Body of pancreas (tissue), 4 donors: ENCODE measurements around the gene ARMH1. TPM values are rescaled to one million over a fixed set of nuclear protein-coding genes. Genes with fewer than 3 reads are reported as not detected.
A peak's percentile ranks its signal among the peaks of the same experiment; 100 is the strongest.

ENCODE experiments used
- ATAC-seq: fragments of 150-250 bp; one replicate; pipeline ENCODE4 v1.9.1; 2016
- DNase-seq, 4 donors: peaks; one replicate each; pipeline ENCODE4 v3.0.0-alpha.2; 2019
- H3K27ac ChIP-seq, 4 donors: fragments of 200-600 bp; sonication (generic); 1 replicate in 3 of 4; 2 replicates in 1 of 4; pipeline versions ENCODE4 v1.5.1 to v1.6.1; 2016 to 2019; ENCODE audit warnings: mild to moderate bottlenecking in 1 of 4, mixed read lengths in 1 of 4, moderate library complexity in 1 of 4
- H3K27me3 ChIP-seq, 2 donors: fragments of 200-600 bp; sonication (generic); one replicate each; pipeline ENCODE4 v1.6.0; 2016; ENCODE audit warnings: mild to moderate bottlenecking in 1 of 2
- H3K36me3 ChIP-seq, 2 donors: fragments of 200-600 bp; sonication (generic); replicated peaks in 1 of 2; 2 replicates each; pipeline ENCODE4 v1.5.1; 2016; ENCODE audit warnings: low read depth in 2 of 2; ENCODE audit not compliant: insufficient read depth in 1 of 2
- H3K4me1 ChIP-seq: fragments of 200-600 bp; sonication (generic); one replicate; pipeline ENCODE4 v1.6.0; 2016
- H3K4me3 ChIP-seq, 2 donors: fragments of 200-600 bp; sonication (generic); 1 replicate in 1 of 2; 2 replicates in 1 of 2; pipeline ENCODE4 v1.5.1; 2016 to 2019
- H3K9me3 ChIP-seq, 3 donors: fragments of 200-600 bp; sonication (generic); 1 replicate in 2 of 3; 2 replicates in 1 of 3; pipeline ENCODE4 v1.5.1; 2016
- POLR2A ChIP-seq, 3 donors: fragments of 450-650 bp; IDR thresholded peaks; one replicate each; pipeline ENCODE4 v1.6.1; 2016; ENCODE audit warnings: antibody characterized with exemption in 3 of 3, mild to moderate bottlenecking in 2 of 3
- WGBS, 2 donors: methylation state at CpG; one replicate each; pipeline ENCODE4 v1.1.5; 2017; 5-methylcytosine and 5-hydroxymethylcytosine counted together
- intact Hi-C: fragments of 100-400 bp; cut with DNase I; formaldehyde crosslinking; loops from one replicate; pipeline ENCODE4 v1.15.1; 2023
- total RNA-seq, 2 donors: library from RNA; depleted of rRNA; stranded (reverse); fragments of >200 nt; gene quantifications; one replicate each; pipeline ENCODE4 v1.1.0, GENCODE V29; 2016
- TF ChIP-seq, protein P1 (sequence below), 7 experiments: fragments of 450-650 bp in 4 of 7; fragments of 200-600 bp in 3 of 7; sonication (generic) in 3 of 7; IDR thresholded peaks; one replicate each; pipeline ENCODE4 v1.5.1; 2016 to 2019; ENCODE audit warnings: antibody characterized with exemption in 7 of 7

Gene ARMH1
- total RNA-seq, 2 donors from 2014 or later: 1.0 TPM; not detected in 1

- no peak for DNase-seq
- Histone ChIP-seq H3K36me3 (peaks cover 0 to 23% of the 10 kb centered on the region in 2 donors), H3K27ac (no peak overlapping the region), H3K27me3 (no peaks in the 10 kb centered on the region), H3K4me1 (no peaks in the 10 kb centered on the region), H3K9me3 (no peaks in the 10 kb centered on the region), H3K4me3 (no peak overlapping the region)
- intact Hi-C loops: loop anchor here (10.0 kb wide), 2 partner anchors 269 to 419 kb away; no protein-coding TSS in a partner anchor
- no peak for TF ChIP-seq POLR2A (IDR thresholded peaks at IDR 0.05)
- TF ChIP-seq, protein P1, sequence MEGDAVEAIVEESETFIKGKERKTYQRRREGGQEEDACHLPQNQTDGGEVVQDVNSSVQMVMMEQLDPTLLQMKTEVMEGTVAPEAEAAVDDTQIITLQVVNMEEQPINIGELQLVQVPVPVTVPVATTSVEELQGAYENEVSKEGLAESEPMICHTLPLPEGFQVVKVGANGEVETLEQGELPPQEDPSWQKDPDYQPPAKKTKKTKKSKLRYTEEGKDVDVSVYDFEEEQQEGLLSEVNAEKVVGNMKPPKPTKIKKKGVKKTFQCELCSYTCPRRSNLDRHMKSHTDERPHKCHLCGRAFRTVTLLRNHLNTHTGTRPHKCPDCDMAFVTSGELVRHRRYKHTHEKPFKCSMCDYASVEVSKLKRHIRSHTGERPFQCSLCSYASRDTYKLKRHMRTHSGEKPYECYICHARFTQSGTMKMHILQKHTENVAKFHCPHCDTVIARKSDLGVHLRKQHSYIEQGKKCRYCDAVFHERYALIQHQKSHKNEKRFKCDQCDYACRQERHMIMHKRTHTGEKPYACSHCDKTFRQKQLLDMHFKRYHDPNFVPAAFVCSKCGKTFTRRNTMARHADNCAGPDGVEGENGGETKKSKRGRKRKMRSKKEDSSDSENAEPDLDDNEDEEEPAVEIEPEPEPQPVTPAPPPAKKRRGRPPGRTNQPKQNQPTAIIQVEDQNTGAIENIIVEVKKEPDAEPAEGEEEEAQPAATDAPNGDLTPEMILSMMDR (IDR thresholded peaks at IDR 0.05): no peak
- ATAC-seq: peak; percentile 30
- 53 to 59% methylated on average over 9 of the region's 9 CpGs for WGBS, 2 donors
These were observed 30.7 kb upstream of the ARMH1 start for GRCh38 chr1:44643721-44644334.

DNA sequence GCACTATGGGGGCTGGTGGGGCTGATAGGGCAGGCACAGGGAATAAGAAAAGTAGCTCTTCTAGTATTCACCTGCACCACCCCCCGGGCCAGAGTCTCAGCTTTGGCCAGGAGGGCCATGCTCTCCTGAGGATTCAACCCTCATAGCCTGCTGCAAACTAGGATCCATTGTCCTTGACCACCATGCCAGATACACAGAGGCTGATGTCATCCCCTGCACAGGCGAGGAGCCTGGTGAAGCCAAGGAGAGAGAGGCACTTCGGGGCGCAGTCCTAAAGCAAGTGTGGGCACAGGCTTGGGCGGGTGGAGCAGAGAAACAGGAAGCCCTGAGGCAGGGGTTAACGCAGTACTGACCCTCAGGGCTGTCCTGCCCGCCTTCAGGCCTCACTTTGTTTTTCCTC lies 29.7 kb upstream of the ARMH1 start:
- DNase-seq: no peak
- no peaks in the 10 kb centered on the region for H3K27me3 ChIP-seq
- no peak for ATAC-seq
- no peak overlapping the region for H3K4me3 ChIP-seq
- H3K36me3 ChIP-seq: peaks cover 0 to 28% of the 10 kb centered on the region in 2 donors
- no peaks in the 10 kb centered on the region for H3K9me3 ChIP-seq
- H3K27ac ChIP-seq: no peak overlapping the region
- intact Hi-C loops: loop anchor here (10.0 kb wide), 2 partner anchors 270 to 420 kb away; no protein-coding TSS in a partner anchor
- H3K4me1 ChIP-seq: no peaks in the 10 kb centered on the region
- TF ChIP-seq, protein P1 (IDR thresholded peaks at IDR 0.05): no peak
- TF ChIP-seq POLR2A (IDR thresholded peaks at IDR 0.05): no peak
- WGBS, 2 donors: 87 to 89% methylated on average over 7 of the region's 7 CpGs

DNA sequence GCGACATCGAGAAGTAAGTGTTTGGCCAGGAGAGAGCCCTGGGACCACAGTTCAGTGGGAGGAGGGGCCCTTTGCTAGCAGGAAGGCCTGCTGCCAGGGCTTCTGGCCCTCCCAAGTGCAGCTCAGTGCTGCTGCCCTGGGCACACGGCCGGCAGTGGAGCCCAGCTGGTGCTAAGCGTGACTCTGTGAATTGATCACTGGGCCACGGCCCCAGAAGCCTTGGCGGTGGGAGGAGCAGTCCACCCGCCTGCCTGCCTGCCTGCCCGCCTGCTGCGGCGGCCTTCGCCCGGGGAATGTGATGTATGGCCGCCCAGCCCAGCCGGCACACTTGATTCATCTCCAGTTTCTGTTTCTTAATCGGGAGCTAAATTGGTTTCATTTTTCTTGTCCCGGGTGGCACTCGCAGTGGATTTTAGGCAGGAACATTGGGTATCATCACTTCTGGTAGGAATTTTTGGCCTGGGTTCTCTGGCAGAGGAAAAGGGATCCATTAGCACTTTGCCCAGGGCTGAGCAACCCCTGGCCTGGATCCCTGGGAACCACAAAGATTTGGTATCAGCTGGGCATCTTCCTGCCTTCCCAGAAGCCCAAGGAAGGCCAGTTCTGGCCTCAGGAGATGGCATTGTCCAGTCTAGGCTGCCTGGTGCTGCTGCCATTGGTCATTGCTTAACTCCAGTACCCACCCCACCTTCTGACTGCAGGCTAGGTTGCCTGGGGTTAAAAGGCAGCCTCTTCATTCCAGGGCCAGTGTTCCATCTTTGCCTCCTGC lies 28.9 kb upstream of the ARMH1 start:
- H3K36me3 ChIP-seq: peaks cover 4 to 28% of the 10 kb centered on the region in 2 donors
- no peaks in the 10 kb centered on the region for H3K27me3 ChIP-seq
- ATAC-seq (no peak), DNase-seq (no peak)
- WGBS, 2 donors: 81 to 93% methylated on average over 13 to 15 of the region's 18 CpGs
- intact Hi-C loops: loop anchor here (10.0 kb wide), 2 partner anchors 271 to 421 kb away; no protein-coding TSS in a partner anchor
- H3K4me3 ChIP-seq: no peak overlapping the region
- no peak overlapping the region for H3K27ac ChIP-seq
- H3K9me3 ChIP-seq: no peaks in the 10 kb centered on the region
- TF ChIP-seq, protein P1 (IDR thresholded peaks at IDR 0.05): no peak
- no peak for TF ChIP-seq POLR2A (IDR thresholded peaks at IDR 0.05)
- no peaks in the 10 kb centered on the region for H3K4me1 ChIP-seq

- intact Hi-C loops: loop anchor here (10.0 kb wide), 2 partner anchors 272 to 422 kb away; no protein-coding TSS in a partner anchor
- DNase-seq (no peak), ATAC-seq (no peak)
- no peak overlapping the region for H3K4me3 ChIP-seq
- peaks cover 6 to 32% of the 10 kb centered on the region in 2 donors for H3K36me3 ChIP-seq
- H3K4me1 ChIP-seq: no peaks in the 10 kb centered on the region
- 90 to 93% methylated on average over 21 to 28 of the region's 28 CpGs for WGBS, 2 donors
- no peak overlapping the region for H3K27ac ChIP-seq
- no peaks in the 10 kb centered on the region for H3K27me3 ChIP-seq
- no peaks in the 10 kb centered on the region for H3K9me3 ChIP-seq
- TF ChIP-seq, protein P1 (IDR thresholded peaks at IDR 0.05): no peak
- no peak for TF ChIP-seq POLR2A (IDR thresholded peaks at IDR 0.05)
These were observed 28.0 kb upstream of the ARMH1 start for GRCh38 chr1:44646261-44647110.
